ENCODE data around the gene GLRX.

GRCh38 chr5:95784514-95785302 is 37.8 kb downstream of the GLRX start:
- TF ChIP-seq E2F5 (CRISPR knock-in tag; conservative IDR thresholded peaks at IDR 0.05) (no peak), STAT5B (CRISPR knock-in tag; IDR thresholded peaks at IDR 0.05) (no peak)

Data from HepG2 (cell line).